Activated naive CD8-positive, alpha-beta T cell treated with anti-CD3 and anti-CD28 coated beads for 36 hours (primary cell): Measurements from ENCODE around the gene ZFYVE27. TPM values are rescaled to one million over a fixed set of nuclear protein-coding genes. Genes with fewer than 3 reads are reported as not detected.

ENCODE experiments used
- DNase-seq: peaks from one replicate; pipeline ENCODE4 v3.0.0; 2021
- H3K27ac Mint-ChIP-seq: one replicate; pipeline ENCODE4 v1.8.0; 2022; ENCODE audit warnings: mild to moderate bottlenecking, moderate library complexity, mixed read lengths
- H3K27me3 Mint-ChIP-seq: one replicate; pipeline ENCODE4 v1.8.0; 2022; ENCODE audit warnings: mild to moderate bottlenecking, mixed read lengths
- H3K36me3 Mint-ChIP-seq: one replicate; pipeline ENCODE4 v1.8.0; 2021; ENCODE audit warnings: mild to moderate bottlenecking, mixed read lengths
- H3K4me1 Mint-ChIP-seq: one replicate; pipeline ENCODE4 v1.8.0; 2021; ENCODE audit warnings: mixed read lengths
- H3K4me3 Mint-ChIP-seq: one replicate; pipeline ENCODE4 v1.8.0; 2022; ENCODE audit warnings: mild to moderate bottlenecking, moderate library complexity, mixed read lengths
- H3K9me3 Mint-ChIP-seq: one replicate; pipeline ENCODE4 v1.8.0; 2022; ENCODE audit warnings: mixed read lengths
- total RNA-seq, 2 experiments: library from RNA; stranded (reverse); gene quantifications; one replicate each; pipeline ENCODE4 v1.2.3, GENCODE V29; 2021

Gene ZFYVE27
- total RNA-seq, 2 experiments from 2014 or later = 20.9 to 22.8 TPM

GRCh38 chr10:97805949-97806348 is 69.0 kb downstream of the ZFYVE27 start:
- Mint-ChIP-seq H3K4me1 (no peaks in the 10 kb centered on the region), H3K27me3 (no peaks in the 10 kb centered on the region), H3K4me3 (no peak overlapping the region), H3K36me3 (no peaks in the 10 kb centered on the region), H3K9me3 (no peaks in the 10 kb centered on the region), H3K27ac (no peak overlapping the region)
- DNase-seq = no peak

GRCh38 chr10:97810446-97810845 is 73.5 kb downstream of the ZFYVE27 start:
- Mint-ChIP-seq H3K36me3 (no peaks in the 10 kb centered on the region), H3K4me3 (no peak overlapping the region), H3K4me1 (peaks cover 3% of the 10 kb centered on the region), H3K27ac (no peak overlapping the region), H3K9me3 (no peaks in the 10 kb centered on the region), H3K27me3 (no peaks in the 10 kb centered on the region)
- DNase-seq = no peak

Other genes with a start within 250 kb of the ZFYVE27 start
- 10 to 100 TPM; 96.2 to 97.0 TPM for gene MMS19, start 238.7 kb upstream of the ZFYVE27 start, total RNA-seq
- 1 to 10 TPM in 1 of 2 experiments, under 1 TPM in 1; 0.99 to 1.3 TPM for gene UBTD1, start 238.2 kb upstream of the ZFYVE27 start, total RNA-seq
- gene ANKRD2, start 164.3 kb upstream of the ZFYVE27 start, total RNA-seq = not detected
- gene HOGA1, start 152.7 kb upstream of the ZFYVE27 start, total RNA-seq = not detected
- gene C10orf62, start 147.4 kb upstream of the ZFYVE27 start, total RNA-seq = not detected
- gene MORN4, start 103.6 kb upstream of the ZFYVE27 start, total RNA-seq = 1 to 10 TPM; 3.0 to 3.4 TPM
- gene PI4K2A, start 96.5 kb upstream of the ZFYVE27 start, total RNA-seq = 10 to 100 TPM; 10.8 to 11.7 TPM
- gene AVPI1, start 49.9 kb upstream of the ZFYVE27 start, total RNA-seq = 1 to 10 TPM; 3.1 to 3.2 TPM
- gene MARVELD1, start 23.4 kb upstream of the ZFYVE27 start, total RNA-seq = 1 to 10 TPM; 4.1 to 5.5 TPM
- under 1 TPM; 0.22 to 0.27 TPM for gene SFRP5, start 34.9 kb downstream of the ZFYVE27 start, total RNA-seq
- gene GOLGA7B, start 112.7 kb downstream of the ZFYVE27 start, total RNA-seq = under 1 TPM; 0.80 to 0.90 TPM